GM12873 (cell line): ENCODE results near the gene RANBP10.

ENCODE experiments used
- CTCF ChIP-seq: IDR thresholded peaks from 2 replicates; pipeline ENCODE4 v1.5.1; 2012; ENCODE audit warnings: low read depth, mild to moderate bottlenecking, moderate library complexity, low read length, control low read depth; ENCODE audit not compliant: insufficient read depth; ENCODE audit errors: missing control alignments

The RANBP10 gene

GRCh38 chr16:67837811-67838210 lies 31.5 kb upstream of the RANBP10 start:
- TF ChIP-seq CTCF = no peak

- no peak for TF ChIP-seq CTCF
Measured at GRCh38 chr16:67834242-67834614, 27.9 kb upstream of the RANBP10 start.

- TF ChIP-seq CTCF = no peak
Measured at GRCh38 chr16:67833415-67834241, 27.3 kb upstream of the RANBP10 start.

- TF ChIP-seq CTCF = no peak
Measured at GRCh38 chr16:67833030-67833414, 26.7 kb upstream of the RANBP10 start.

GRCh38 chr16:67828651-67829050 lies 22.3 kb upstream of the RANBP10 start:
- no peak for TF ChIP-seq CTCF

- TF ChIP-seq CTCF = no peak
Measured at GRCh38 chr16:67825906-67826305, 19.5 kb upstream of the RANBP10 start.

GRCh38 chr16:67825119-67825518 lies 18.8 kb upstream of the RANBP10 start:
- TF ChIP-seq CTCF = no peak
